Left ventricle myocardium inferior (tissue), 1 donor: ENCODE measurements around the gene ADAMTSL3. TPM values are rescaled to one million over a fixed set of nuclear protein-coding genes. Genes with fewer than 3 reads are reported as not detected.

Experiments used
- DNase-seq: peaks from one replicate; pipeline ENCODE4 v3.0.0-alpha.2; 2020
- H3K27ac ChIP-seq: fragments of 200-600 bp; replicated peaks from 2 replicates; pipeline ENCODE4 v1.8.0; 2021
- H3K27me3 ChIP-seq: fragments of 200-600 bp; 2 replicates; pipeline ENCODE4 v1.8.0; 2021; ENCODE audit warnings: low read depth
- H3K36me3 ChIP-seq: fragments of 200-600 bp; 2 replicates; pipeline ENCODE4 v1.8.0; 2021
- H3K4me1 ChIP-seq: fragments of 200-600 bp; 2 replicates; pipeline ENCODE4 v1.8.0; 2021
- H3K4me3 ChIP-seq: fragments of 200-600 bp; 2 replicates; pipeline ENCODE4 v1.8.0; 2021; ENCODE audit warnings: mild to moderate bottlenecking, moderate library complexity
- H3K9me3 ChIP-seq: fragments of 200-600 bp; replicated peaks from 2 replicates; pipeline ENCODE4 v1.8.0; 2021
- CTCF ChIP-seq: fragments of 200-600 bp; IDR thresholded peaks from 2 replicates; pipeline ENCODE4 v1.8.0; 2021; ENCODE audit warnings: antibody characterized with exemption, mild to moderate bottlenecking, borderline replicate concordance
- intact Hi-C: fragments of 100-400 bp; cut with micrococcal nuclease; formaldehyde crosslinking; loops from one replicate; pipeline ENCODE4 v1.11.0; 2022
- total RNA-seq: library from RNA; stranded (reverse); fragmentation: NEBNext Ultra II Directional; extraction: Animal tissue kit (Norgen Biotek cat#: 25700); gene quantifications from one replicate; pipeline ENCODE4 v1.2.1, GENCODE V29; 2021
- donor health status: DM: no; HTN: yes; CAD: no; lungs with severe emphysema.

ADAMTSL3 gene
- total RNA-seq, 1 donor from 2014 or later, result 11.9 TPM

GRCh38 chr15:83786336-83786735 is 132.4 kb downstream of the ADAMTSL3 start:
- H3K4me1 ChIP-seq, result peaks cover 5% of the 10 kb centered on the region
- peaks cover 38% of the 10 kb centered on the region for H3K9me3 ChIP-seq
- H3K36me3 ChIP-seq, result no peaks in the 10 kb centered on the region
- no peak overlapping the region for H3K27ac ChIP-seq
- DNase-seq, result no peak
- intact Hi-C loops, result no loop called here
- H3K27me3 ChIP-seq, result no peaks in the 10 kb centered on the region
- no peak for TF ChIP-seq CTCF
- H3K4me3 ChIP-seq, result no peak overlapping the region

GRCh38 chr15:83793069-83793468 is 139.1 kb downstream of the ADAMTSL3 start:
- Histone ChIP-seq H3K4me1 (peaks cover 4% of the 10 kb centered on the region), H3K36me3 (no peaks in the 10 kb centered on the region), H3K27me3 (no peaks in the 10 kb centered on the region), H3K4me3 (no peak overlapping the region), H3K27ac (no peak overlapping the region), H3K9me3 (no peaks in the 10 kb centered on the region)
- no peak for TF ChIP-seq CTCF
- intact Hi-C loops, result no loop called here
- DNase-seq, result no peak

- Histone ChIP-seq H3K4me1 (no peaks in the 10 kb centered on the region), H3K9me3 (no peaks in the 10 kb centered on the region), H3K36me3 (no peaks in the 10 kb centered on the region), H3K27me3 (no peaks in the 10 kb centered on the region), H3K27ac (no peak overlapping the region), H3K4me3 (no peak overlapping the region)
- no peak for DNase-seq
- no peak for TF ChIP-seq CTCF
- intact Hi-C loops, result no loop called here
Measured at GRCh38 chr15:83794209-83794608, 140.3 kb downstream of the ADAMTSL3 start.

- intact Hi-C loops, result no loop called here
- Histone ChIP-seq H3K36me3 (peaks cover 25% of the 10 kb centered on the region), H3K4me3 (no peak overlapping the region), H3K4me1 (no peaks in the 10 kb centered on the region), H3K27ac (no peak overlapping the region), H3K9me3 (peaks cover 19% of the 10 kb centered on the region), H3K27me3 (no peaks in the 10 kb centered on the region)
- no peak for TF ChIP-seq CTCF
- no peak for DNase-seq
Measured at GRCh38 chr15:83809345-83809744, 155.4 kb downstream of the ADAMTSL3 start.

- H3K9me3 ChIP-seq, result peaks cover 19% of the 10 kb centered on the region
- H3K36me3 ChIP-seq, result peaks cover 25% of the 10 kb centered on the region
- no peak overlapping the region for H3K27ac ChIP-seq
- H3K4me1 ChIP-seq, result peaks cover 6% of the 10 kb centered on the region
- H3K27me3 ChIP-seq, result no peaks in the 10 kb centered on the region
- no peak for DNase-seq
- intact Hi-C loops, result no loop called here
- TF ChIP-seq CTCF, result no peak
- H3K4me3 ChIP-seq, result no peak overlapping the region
Measured at GRCh38 chr15:83810110-83810509, 156.2 kb downstream of the ADAMTSL3 start.

- Histone ChIP-seq H3K4me3 (no peak overlapping the region), H3K4me1 (peaks cover 14% of the 10 kb centered on the region), H3K27me3 (no peaks in the 10 kb centered on the region), H3K27ac (no peak overlapping the region), H3K36me3 (no peaks in the 10 kb centered on the region), H3K9me3 (no peaks in the 10 kb centered on the region)
- no peak for DNase-seq
- intact Hi-C loops, result no loop called here
- no peak for TF ChIP-seq CTCF
Measured at GRCh38 chr15:83813682-83814081, 159.8 kb downstream of the ADAMTSL3 start.
